Activated CD4-positive, alpha-beta T cell treated with anti-CD3 and anti-CD28 coated beads for 4 hours (primary cell): Measurements from ENCODE around the gene UBB.
A peak's percentile ranks its signal among the peaks of the same experiment; 100 is the strongest.
"Not testable (repeated sequence)": the region's sequence is repeated elsewhere in the genome, so short reads cannot be mapped to it uniquely, and the experiment has no call there.

Experiments
- DNase-seq, 2 donors: peaks; one replicate each; pipeline ENCODE4 v3.0.0-alpha.2; 2020

UBB gene

DNA sequence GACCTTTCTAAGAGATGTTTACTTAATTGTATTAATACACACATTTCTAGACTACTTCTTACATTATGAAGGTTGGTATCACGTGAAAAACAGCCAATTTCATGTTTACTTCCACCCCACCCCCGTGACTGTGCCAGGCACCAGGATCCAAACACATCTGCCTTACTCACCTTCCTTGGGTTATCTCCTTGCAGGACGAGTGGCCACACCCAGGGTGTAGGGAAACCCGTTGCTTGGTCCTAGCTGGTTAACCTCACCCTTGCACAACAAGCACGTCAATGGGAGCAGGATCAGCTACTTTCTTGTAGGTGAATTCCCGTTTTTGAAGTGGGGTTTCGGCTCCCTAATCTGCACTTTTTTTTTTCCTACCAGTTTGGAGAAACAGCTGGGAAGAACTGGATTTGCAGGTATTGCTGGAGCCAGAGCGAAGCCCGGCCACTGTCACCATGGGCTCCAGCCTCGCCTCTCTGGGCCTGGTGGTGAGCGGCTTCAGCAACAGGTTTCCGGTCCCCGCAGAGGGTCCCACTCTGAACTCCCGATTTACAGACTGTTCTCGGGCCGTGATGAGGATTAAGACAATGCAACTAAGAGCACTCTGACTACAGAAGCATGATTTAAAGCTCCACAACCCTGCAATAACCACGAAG is 2.1 kb upstream of the UBB start:
- no peak for DNase-seq

DNA sequence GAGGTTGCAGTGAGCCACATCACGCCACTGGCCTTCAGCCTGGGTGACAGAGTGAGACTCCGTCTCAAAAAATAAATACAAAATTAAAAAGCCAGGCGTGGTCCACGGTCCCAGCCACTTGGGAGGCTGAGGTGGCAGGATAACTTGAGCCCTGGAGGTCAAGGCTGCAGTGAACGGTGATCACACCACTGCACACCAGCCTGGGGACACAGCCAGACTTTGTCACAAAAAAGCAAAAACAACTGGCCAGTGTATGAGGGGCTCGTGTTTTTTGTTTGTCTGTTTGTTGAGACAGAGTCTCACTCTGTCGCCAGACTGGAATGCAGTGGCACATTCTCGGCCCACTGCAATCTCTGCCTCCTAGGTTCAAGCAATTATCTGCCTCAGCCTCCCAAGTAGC is 1.2 kb upstream of the UBB start:
- DNase-seq = no peak

DNA sequence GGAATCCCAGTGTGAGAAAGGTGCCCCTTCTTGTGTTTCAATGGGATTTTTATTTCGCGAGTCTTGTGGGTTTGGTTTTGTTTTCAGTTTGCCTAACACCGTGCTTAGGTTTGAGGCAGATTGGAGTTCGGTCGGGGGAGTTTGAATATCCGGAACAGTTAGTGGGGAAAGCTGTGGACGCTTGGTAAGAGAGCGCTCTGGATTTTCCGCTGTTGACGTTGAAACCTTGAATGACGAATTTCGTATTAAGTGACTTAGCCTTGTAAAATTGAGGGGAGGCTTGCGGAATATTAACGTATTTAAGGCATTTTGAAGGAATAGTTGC is 567 bp downstream of the UBB start:
- peak; percentile 41 to 45 for DNase-seq

DNA sequence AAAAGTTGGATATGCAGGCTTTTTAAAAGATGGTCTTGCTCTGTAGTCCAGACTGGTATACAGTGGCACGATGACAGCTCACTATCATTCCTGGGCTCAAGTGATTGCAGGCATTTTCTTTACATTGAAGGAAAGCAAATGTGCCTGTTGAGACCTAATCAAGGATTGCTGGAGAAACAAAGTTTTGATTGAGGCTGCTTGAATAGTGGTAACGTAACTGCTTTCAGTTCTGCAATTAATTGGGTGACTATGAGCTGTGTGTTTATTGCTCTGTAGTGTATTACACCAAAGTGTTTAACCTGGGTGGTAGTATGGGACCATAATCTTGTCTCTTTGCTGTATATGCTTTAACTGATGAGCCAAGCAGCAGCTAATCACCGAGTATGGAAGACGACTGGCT is 2.3 kb downstream of the UBB start:
- no peak for DNase-seq

GRCh38 chr17:16383772-16384287 is 2.9 kb downstream of the UBB start:
- DNase-seq = no peak

GRCh38 chr17:16384557-16384956 is 3.7 kb downstream of the UBB start:
- DNase-seq = no peak

DNA sequence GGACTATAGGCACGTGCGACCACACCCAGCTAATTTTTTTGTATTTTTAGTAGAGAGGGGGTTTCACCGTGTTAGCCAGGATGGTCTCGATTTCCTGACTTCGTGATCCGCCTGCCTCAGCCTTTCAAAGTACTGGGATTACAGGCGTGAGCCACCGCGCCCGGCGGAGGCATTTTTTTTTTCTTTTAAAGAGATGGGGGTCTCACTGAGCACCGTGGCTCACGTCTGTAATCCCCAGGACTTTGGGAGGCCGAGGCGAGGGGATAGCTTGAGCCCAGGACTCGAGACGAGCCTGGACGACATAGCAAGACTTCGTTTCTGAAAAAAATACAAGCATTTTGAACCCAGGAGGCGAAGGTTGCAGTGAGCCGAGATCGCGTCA is 5.2 kb downstream of the UBB start:
- DNase-seq = not testable (repeated sequence)

- no peak for DNase-seq
Observed at GRCh38 chr17:16391451-16391850, 10.6 kb downstream of the UBB start.

DNA sequence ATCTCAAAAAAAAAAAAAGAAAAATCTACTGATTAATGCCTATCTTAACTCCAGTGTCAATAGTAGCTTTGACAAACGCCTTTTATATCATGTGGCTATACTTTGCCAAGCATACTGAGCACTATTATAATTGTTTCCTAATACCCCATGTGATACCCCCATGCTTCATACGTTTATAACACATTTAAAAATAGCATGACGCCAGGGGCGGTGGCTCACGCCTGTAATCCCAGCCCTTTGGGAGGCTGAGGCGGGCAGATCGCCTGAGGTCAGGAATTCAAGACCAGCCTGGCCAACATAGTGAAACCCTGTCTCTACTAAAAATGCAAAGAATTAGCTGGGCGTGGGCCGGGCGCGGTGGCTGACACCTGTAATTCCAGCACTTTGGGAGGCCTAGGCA is 11.6 kb downstream of the UBB start:
- not testable (repeated sequence) for DNase-seq

DNA sequence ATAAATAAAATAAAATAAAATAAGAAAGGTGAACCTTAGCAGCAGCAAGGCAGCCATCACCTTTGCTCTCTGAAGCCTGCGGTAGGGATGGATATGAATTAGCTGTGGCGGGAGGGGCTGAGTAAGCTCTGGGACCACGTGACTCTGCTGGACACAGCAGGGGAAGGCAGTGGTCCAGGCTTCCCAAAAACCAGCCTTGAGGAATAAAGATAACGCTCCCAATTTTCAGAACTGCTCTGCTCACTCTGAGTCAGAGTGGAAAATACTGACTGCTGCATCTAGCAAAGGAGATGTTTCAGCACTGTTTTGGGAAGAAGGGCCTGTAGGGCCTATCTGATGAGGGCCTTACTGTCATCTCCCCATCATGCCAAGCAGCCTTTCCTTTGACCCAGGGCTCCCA is 15.0 kb downstream of the UBB start:
- DNase-seq = not testable (repeated sequence)

DNA sequence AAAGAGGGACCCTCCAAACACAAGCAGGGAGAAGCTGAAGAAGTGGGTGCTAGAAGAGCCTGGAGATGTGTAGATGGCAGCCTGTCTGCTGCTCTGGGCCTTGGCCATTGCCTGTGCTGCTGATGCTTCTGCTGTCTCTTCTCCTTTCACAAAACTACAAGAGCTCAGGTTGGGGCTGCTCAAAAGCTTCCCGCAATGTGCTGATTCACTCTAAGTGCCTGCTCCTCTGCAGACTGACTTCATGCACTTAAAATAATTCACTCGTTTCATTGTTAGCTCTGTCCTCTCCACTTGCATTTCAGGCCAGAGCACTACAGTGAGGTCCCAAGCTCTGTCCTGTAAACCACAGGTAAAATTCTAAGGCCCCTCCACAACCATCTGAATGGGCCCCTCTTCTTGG is 15.8 kb downstream of the UBB start:
- DNase-seq = not testable (repeated sequence)

DNA sequence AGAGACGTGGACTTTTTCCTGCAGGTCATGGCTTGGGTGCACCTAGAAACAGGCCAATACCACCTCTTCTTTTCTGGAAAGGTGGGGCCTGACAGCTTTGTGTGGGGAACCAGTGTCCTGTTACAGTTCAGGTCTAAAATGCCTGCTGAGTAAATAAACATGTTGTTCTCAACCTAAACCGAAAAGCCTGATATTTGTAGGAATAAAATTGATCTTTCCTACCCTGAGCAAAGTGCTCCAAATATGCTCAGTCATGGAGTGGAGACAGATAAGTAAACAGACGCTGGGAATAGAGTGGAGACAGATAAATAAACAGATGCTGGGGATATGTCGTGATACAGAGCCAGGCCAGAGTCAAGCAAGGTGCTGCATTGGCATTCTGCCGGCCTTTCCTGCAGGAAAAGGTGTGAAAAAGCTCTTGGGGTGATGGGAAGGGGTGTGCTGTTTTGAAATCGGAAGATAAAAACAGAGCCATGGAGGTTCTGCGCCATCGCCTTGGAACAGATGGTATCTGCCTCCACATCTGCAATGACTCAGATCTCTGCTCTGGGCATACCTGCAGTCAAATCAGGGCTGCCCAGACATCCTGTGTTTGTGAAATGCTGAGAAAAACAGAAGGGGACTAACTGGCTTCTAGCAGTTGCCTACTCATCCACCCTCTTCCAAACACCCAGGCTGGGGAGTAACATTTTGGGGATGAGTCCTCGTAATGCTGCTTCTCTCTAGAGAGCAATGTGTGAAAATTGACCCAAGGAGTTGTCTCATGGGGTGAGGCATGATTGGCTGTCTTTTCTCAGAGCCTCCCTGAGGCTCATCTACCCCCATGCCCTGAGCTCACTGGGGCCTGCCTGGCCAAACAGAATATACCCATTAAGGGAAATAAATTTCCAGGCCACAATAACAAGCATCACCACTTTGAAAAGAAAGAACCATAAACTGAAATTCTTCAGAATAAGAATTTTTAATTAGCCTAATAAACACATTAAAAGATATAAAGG is 17.7 kb downstream of the UBB start:
- no peak for DNase-seq

DNA sequence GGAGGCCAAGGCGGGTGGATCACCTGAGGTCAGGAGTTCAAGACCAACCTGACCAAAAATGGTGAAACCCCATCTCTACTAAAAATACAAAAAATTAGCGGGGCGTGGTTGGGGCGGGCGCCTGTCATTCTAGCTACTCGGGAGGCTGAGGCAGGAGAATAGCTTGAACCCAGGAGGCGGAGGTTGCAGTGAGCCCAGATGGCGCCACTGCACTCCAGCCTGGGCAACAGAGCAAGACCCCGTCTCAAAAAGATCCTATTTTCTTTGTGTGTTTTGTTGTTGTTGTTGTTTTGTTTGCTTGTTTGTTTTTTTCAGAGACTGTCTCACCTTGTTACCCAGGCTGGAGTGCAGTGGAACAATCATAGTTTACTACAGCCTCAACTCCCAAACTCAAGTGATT is 23.0 kb downstream of the UBB start:
- not testable (repeated sequence) for DNase-seq

- no peak for DNase-seq
Observed at GRCh38 chr17:16406742-16407674, 26.1 kb downstream of the UBB start.

- no peak for DNase-seq
Observed at GRCh38 chr17:16407911-16408588, 27.2 kb downstream of the UBB start.

DNA sequence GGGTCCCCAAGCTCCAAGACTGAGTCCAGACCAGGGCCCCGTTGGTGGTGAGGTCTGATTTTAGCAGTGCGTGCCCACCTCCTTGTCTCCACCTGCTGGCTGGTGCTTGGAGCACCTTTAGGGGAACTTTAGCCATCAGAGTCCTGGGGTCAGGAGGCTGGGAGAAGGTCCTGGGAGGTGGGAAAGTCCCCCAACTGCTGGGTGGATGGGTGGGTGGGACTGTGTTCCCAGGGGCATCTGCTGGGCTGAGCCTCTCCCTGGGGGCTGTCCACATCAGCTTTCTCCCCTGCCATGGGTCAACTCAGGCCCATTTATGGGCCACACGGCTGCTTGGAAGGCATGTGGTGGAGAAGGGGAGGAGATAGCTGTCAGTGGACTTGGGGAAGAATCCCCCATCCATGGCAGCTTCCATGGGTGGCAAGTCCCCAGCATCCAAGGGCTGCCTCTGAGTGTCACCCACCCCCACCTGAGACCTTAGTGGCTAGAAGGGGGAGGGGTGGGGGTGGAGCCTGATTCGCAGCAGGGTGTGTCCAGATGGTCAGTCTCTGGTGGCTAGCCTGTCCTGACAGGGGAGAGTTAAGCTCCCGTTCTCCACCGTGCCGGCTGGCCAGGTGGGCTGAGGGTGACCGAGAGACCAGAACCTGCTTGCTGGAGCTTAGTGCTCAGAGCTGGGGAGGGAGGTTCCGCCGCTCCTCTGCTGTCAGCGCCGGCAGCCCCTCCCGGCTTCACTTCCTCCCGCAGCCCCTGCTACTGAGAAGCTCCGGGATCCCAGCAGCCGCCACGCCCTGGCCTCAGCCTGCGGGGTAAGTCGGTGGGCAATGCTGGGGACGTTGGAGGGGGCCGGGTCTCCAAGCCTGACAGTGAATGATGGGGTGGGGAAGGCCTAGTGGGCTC is 34.4 kb downstream of the UBB start, which contains the start of gene TRPV2:
Gene TRPV2 (plus strand): TSS at position 541 of the 894 bp plus-strand sequence. CDS start 2,098 bp downstream, outside the sequence.
- DNase-seq = peak; percentile 41 to 54

DNA sequence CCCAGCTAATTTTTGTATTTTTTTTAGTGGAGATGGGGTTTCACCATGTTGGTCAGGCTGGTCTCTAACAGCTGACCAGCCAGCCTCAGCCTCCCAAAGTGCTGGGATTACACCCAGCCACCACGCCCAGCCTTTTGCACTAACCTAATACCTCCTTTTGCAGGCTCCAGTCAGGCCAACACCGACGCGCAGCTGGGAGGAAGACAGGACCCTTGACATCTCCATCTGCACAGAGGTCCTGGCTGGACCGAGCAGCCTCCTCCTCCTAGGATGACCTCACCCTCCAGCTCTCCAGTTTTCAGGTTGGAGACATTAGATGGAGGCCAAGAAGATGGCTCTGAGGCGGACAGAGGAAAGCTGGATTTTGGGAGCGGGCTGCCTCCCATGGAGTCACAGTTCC is 36.5 kb downstream of the UBB start:
- no peak for DNase-seq

DNA sequence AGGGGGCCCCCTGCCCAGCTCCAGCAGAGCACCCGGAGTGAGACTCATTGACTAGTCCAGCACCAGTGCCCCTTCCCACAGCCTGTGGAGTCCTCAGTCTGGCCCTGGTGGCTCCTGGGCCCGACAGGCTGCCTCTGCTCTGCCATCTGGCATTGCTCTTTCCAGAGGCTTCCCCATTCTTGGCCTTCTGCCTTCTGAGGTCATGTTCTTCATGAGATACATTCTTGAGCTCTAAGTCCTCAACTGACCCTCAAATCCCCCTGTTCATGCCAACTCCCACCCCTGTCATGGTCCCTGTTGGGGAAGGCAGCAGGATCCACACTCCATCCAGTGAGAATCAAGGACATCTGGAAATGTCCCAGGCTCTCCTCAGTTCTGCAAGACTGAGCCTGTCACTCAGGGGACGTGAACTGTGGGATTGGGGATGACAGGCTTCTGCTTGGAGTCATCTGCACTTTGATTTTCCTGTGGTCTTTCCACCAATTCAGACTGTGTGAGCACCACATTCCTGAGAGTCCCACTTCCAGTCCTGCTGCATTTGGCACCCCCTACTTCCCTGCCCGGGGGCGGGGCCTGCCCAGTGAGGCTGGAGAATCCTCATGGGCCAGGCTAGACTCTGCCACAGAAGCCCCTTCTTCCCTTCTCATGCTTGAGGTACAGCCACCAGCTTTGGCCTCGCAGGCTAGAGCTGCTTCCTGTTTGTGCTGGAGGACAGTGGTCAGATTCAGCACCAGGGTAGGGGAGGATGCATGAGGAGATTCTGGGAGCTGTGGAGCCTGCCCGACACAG is 37.2 kb downstream of the UBB start:
- no peak for DNase-seq

DNA sequence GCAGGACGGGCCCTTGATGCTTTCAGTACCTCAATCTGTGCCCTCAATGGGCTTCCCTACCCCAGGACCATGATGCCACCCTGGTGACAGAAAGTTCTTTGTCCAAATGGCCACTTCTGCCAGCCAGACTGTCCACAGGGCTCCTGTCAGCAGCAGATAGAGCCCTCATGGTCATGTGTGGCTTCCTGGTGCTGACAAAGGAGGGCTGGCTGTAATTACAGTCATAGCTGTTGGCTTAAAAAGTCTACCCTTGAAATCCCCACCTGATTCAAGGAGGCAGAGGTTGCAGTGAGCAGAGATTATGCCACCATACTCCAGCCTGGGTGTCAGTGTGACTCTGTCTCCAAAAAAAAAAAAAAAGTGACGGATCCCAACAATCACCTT is 37.8 kb downstream of the UBB start:
- no peak for DNase-seq
